GM21381 (cell line): ENCODE results near the gene SHF.
"Not testable (repeated sequence)": the region's sequence is repeated elsewhere in the genome, so short reads cannot be mapped to it uniquely, and the experiment has no call there.

Source experiments
- ATAC-seq: cut with Tn5 transposase; IDR thresholded peaks from one replicate; pipeline ENCODE4 v1.9.1; 2021; ENCODE audit warnings: mild to moderate bottlenecking, moderate library complexity; ENCODE audit not compliant: unreplicated experiment

The SHF gene, protein sequence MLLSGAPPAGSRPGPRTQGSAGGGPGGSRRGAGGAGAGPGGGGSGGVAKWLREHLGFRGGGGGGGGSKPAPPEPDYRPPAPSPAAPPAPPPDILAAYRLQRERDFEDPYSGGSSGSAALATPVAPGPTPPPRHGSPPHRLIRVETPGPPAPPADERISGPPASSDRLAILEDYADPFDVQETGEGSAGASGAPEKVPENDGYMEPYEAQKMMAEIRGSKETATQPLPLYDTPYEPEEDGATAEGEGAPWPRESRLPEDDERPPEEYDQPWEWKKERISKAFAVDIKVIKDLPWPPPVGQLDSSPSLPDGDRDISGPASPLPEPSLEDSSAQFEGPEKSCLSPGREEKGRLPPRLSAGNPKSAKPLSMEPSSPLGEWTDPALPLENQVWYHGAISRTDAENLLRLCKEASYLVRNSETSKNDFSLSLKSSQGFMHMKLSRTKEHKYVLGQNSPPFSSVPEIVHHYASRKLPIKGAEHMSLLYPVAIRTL

DNA sequence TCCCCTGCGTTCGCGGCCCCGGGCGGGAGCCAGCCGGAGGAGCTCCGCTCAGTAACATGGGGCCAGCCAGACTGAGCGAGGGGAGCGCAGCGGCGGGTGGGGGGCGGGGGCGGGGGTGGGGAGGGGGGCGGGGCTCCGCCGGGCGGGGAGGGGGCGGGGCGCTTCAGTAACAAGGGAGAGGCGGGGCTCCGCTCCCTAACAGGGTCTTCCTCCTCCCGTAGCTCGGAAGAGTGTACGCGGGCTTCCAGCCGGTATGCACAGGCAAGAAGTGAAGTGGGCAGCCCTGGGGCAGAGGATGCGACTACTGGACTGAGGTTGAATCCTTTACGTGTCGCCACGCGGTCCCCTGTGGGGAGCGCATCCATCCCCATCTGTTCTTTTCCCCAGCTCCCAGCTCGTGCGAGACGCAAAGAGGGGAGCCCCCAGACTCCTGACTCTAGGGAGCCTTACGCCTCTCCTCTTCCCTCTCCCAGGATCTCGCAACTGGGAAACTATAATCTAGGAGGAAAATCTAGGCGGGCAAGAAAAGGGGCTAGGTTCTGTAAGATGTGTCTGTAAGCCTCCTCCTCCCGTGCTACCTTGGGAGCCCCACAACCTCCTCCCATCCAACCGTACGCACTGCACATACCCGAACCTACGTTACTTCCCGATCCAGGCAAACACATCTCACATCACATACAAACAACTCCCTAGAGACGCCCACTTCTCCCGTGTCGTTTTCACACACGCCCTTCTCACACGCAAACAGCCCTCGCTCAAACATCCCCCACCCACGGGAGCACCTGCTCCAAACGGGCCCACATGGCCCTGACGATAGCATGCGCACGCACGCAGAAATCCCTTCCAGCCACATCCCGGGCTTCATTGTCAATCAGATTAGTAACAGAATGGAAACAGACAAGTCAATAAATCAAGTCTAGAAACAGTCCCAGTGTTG, at the start of gene SHF:
Gene SHF (minus strand): TSS at position 73 of the 937 bp plus-strand sequence. CDS start 15 bp downstream, at position 58.
- no peak for ATAC-seq

DNA sequence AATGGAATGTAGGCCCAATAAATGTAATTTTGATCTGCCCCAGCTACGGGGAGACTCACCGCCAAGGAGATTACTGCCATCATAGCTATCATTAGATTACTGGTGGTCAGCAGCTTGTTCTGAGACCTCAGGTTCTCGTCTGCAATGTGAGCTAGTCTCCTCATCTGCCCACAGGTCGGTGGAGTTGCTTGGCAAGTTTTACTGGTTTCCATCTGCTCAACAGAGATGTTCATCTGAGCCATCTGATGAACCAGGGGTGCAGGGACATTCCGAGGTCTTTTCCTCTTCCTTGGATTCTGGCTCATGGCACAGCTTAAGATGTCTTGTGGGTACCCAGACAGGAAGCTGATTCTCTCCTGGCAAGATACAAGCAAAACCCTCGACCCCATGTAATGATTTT, 49.0 kb upstream of the SHF start:
- not testable (repeated sequence) for ATAC-seq

DNA sequence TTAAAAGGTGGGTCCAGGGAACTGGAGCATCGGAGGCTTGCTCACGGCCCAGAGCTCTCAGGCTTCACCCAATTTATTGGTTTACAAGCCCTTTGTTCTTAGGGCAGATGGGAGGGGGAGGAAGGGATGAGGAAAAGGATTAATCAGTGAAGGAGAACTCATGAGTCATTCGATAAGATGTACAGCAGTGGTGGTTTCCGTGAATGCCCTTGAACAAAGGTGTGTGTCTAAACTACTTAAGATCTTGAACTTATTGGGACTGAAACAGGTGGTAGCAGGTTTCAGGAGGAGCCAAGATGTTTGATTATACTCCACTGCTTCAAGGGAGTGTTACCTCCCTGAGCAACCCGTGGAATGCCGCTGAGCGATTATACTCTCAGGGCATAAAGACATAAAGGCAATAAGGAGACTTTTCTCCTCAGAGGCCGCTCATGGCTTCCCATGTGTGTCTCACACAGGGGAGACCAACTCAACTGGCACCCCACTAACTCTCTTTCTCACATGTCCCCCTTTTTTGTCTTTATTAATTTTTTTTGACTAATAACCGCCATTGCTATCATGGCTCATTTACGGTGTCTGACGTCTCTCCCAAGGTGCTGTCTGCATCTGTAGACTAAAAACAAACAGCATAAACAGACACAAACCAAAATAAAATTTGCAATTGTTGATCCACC, 46.9 kb upstream of the SHF start:
- no peak for ATAC-seq

DNA sequence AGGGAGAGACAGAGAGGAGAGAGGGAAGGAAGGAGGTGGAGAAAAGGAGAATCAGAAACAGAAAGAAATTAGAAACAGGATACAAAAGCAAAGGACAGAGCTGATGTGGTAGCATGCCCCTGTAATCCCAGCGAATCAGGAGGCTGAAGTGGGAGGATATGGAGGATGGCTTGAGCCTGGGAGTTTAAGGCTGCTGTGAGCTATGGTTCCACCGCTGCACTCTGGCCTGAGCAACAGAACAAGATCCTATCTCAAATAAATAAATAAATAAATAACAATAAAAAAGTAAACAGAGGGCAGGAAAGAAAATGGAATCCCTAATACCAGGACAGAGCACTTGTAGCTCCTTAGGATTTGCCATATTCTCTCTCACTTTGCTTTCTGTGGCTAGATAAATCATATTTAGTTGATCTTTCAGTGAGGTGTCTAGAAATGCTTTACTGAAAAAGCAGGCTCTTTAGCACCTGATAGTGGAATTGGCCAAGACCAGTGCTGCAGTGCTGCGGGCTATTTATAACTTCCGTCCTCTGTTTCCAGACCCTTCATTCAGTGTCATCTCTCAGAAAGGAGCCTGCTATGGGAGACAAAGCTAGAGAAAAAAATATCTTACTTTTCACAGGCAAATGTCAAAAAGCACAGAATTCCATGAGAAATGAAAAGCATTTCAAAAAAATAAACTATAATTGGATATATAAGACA, 44.2 kb upstream of the SHF start:
- no peak for ATAC-seq

DNA sequence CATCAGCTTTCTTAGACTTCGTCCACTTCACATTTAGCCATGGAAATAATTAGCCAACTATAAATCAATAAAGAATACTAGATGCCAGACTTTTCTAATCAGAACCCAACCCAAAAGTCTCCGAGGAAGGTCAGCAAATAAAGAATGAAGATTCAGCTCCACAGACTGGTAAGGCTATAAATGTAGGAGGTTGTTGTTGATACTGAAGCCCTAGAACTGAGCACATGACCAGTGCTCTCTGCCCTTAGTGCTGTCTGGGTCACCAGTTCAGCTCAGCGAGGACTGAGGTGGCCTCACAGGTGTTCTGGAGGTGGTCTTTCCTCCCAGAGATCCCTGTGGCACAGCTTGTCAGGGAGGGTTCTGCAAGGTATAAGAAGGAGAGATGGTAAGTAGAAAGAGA, 43.4 kb upstream of the SHF start:
- ATAC-seq, result no peak

DNA sequence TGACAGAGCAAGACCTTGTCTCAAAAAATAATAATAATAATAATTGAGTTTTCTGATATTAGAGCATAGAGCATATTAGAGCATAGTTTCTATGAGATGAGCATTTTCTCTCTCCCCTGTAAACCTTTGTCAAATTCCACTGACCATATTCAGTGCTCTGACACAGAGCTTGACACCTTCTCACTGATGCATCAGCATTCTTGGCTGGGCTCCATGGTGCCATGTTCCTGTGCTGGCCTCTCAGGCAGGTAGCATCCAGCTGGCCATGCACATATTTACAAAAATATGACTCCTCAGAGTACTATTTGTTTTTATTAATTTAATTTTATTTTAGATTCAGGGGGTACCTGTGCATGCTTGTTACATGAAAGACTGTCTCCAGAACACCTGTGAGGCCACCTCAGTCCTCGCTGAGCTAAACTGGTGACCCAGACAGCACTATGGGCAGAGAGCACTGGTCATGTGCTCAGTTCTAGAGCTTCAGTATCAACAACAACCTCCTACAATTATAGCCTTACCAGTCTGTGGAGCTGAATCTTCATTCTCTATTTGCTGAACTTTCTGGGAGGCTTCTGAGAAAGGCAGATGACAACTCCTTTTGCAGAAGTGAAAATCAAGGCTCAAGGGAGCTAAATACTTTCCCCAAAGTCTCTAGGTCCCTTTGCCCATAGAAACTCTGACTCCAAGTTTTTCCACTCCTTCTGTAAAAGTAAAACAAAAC, 42.6 kb upstream of the SHF start:
- no peak for ATAC-seq

DNA sequence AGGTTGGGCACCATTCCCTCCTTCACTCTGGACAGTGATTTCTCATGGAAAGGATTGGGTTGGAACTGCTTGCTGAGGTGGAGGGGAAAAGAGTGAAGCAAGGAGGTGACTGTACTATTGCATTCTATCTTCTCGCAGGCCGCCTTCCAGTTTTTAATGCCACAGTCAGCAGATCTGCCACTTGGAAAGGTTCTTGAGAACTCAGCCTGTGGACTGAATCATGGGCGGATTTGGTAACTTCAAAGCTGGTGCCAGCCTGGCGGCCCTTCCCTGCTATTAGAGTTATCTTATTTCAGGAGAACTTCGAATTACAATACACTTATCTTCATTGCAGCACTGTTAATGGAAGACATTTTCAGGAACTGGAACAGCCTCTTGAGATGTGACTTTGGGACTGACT, 41.2 kb upstream of the SHF start:
- ATAC-seq, result no peak

DNA sequence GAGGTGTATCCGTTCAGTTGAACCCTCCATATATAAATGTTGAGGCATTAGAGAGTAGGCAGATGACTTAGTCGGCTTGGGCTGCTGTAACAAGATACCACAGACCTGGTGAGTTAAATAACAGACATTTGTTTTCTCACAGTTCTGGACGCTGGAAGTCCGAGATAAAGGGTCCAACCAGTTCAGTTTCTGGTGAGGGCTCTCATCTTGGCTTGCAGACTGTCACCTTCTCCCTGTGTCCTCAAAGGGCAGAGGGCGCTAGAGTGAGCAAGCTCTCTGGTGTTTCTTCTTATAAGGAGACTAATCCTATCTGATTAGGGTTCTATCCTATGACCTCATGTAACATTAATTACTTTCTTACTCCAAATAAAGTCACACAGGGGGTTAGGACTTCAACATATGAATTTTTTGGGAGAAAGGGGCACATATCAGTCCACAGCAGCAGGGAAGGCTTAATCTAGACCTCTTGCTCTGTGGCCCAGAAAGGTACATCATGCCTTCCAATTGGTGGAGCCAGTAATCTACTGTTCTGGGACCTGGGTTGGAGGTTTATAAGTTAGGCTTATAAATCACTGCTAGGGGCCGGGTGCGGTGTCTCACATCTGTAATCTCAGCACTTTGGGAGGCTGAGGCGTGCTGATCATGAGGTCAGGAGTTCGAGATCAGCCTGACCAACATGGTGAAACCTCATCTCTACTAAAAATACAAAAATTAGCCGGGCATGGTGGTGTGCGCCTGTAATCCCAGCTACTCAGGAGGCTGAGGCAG, 37.9 kb upstream of the SHF start:
- ATAC-seq, result no peak

DNA sequence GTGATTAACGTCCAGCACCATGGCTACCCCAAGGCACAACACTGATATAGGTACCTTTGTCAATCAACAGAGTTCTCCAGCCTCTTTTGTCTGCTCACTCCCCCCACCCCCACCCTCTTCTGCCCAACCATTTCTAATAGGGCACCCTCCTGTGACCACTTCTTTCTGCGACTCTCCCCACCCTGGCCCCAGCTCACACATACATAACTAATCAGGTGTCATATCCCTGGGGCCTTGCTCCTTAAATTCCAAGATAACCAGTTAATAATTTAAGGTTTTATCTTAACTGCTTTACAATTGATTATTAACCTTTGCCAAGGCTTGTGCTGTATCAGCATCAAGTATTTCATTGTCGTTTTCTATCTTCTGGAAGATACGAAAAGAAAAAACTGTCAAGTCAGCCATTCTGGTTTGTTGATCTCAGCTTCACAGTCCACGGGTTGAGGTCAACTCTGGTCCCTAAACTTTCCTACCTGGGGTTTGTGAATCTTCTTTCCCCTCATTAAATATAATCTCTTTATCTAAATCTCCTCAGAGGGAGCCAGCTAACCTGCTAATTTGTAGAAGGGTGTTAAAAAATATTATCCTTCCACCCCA, 37.0 kb upstream of the SHF start:
- ATAC-seq, result no peak

DNA sequence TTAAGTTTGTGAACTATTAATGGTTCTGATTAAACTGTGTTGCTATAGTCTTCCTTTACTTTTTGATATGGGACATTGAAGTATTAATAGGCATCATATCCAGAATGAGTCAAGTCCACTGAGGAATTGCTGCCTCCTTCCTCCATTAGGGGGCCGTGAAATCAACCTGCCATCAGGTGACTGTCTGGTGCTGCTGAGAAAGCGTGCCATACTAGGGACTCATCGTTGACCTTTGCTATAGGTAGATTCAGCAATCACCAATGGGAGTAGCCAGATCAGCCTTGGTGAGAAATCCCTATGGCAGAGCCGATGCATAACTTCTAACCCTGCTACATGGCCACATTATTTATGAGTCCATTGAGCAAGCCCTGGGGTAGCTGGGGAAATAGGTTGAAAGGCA, 34.2 kb upstream of the SHF start:
- no peak for ATAC-seq

DNA sequence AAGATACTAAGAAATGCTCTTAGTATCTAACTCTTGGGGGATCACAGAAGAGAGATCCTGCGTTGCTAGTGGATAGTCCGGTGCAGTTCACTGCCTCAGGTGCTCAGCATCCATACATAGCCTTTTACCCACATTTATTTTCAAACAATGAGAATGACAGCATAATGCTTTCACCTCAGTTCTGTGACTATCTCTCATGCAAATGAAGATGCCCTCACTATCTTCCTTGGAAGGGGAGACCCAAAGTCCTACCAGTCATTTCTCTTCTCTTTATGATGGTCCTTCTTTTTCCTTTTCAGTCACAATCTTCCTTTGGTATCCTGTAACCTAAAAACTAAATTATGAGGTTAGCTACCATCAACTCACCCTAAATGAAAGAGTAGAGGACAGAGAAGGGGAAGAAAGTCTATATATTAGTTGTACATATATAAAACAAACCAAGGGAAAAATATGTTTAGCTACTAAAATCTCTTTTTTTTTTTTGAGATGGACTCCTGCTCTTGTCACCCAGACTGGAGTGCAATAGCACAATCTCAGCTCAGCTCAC, 33.4 kb upstream of the SHF start:
- no peak for ATAC-seq

DNA sequence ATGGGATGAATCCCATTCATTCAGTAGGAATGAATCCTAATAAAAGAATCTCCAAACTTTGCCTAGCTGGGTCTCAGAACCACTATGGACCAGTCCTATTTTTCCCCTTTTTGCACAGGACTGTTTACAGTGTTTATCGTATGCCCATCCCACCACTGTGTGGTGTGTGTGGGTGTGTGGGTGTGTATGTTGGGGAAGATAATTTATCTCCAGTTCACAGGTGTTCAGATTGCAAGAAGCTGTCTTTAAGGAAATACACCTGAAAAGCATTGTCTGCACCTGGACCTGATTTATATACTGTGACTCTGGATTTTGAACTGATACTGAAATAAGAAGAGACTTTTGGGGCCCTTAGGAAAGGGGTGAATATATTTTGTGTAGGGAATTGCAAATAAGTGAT, 24.7 kb upstream of the SHF start:
- ATAC-seq, result no peak

DNA sequence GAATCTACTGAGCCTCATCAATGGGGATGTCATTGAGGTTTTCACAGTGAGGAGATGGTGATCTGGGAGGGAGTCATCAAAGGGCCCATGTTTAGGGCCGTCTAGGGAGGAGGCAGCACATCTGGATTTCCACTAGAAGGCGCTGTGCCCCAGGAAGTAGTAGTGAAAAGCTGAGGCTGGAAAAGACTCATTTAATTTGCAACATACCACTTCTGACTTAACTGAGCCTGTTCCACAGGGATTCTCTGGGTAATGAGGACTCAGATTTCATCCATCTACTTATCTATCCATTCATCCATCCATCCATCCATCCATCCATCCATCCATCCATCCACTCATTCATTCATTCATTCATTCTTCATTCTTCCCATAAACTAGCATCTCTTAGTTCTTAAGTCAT, 17.4 kb upstream of the SHF start:
- ATAC-seq, result no peak

DNA sequence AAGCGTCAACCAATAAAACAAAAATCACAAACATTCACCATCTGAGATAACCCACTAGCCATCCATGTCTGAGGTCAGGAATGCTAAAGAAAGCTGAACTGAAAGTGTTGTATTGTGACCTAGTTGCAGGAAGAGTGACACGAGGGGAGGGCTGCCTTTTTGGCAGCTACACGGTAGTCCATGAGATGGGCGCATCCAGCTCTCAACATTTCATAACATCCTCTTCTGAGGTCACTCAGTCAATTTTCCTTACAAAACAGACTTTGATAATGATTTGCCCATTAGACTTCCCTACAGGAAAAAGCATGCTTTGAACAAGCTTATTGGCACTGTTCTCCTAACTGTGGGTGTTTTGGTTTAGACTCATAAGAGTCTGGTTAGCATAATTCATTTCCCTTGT, 15.4 kb upstream of the SHF start:
- ATAC-seq, result no peak

DNA sequence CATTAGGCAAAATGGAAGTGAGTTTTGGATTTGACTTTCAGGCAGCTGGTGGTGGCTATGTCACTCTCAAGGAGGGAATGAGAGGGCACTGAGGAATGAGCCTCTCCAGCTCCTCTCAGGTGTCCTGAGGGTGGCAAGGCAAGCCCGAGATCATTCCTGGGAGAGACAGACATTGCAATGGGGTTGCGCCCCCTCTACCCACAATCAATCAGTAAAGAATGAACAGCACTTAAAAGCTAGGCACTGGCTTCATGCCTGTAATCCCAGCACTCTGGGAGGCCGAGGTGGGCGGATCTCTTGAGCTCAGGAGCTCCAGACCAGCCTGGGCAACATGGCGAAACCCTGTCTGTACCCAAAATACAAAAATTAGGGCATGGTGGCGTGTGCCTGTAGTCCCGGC, 14.1 kb upstream of the SHF start:
- no peak for ATAC-seq

DNA sequence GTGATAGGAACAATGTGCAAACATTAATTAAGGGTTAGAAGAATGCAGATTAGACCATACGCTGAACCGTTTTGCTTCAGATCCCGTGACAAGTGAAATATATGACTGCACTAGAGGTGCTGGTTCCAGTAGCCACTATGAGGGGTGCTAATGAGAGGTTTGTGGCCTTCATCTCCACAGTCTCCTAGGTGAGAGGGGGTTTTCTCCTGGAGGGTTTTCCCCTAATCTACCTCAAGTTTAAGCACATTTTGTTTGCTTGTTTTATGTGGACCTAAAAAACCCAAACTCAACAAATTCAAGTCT, 13.7 kb upstream of the SHF start:
- ATAC-seq, result no peak

DNA sequence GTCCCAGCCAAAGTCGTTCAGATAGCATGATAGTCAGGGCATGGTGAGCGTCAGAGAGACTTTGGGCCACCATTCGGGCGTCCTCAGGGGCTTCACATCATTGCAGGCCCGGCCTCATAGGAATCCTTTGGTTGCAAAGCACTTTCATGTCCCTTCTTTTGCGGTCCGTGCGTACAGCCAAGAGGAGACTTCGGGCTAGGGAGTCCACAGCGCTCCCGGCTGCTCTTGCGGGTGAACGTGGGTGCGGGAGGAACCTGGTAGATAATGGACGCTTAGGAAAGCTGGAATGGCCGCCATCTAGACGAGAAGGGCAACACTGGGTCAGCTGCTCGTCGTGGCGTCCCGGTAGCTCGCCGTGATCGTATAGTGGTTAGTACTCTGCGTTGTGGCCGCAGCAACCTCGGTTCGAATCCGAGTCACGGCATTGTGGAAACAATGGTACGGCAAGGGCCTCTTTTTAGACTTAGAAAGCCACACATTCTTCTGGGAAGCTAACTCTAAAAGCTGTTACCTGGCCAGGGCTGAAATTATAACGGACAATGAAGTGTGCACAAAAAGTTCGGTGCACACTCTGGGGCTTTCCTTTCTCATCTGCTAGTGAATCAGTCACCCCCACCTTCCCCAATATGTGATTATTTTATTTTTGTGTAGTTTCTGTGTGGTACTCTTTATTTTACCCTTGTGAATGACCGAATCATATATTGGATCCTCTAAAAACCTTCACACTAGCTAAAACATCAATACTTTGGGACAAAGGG, 13.2 kb upstream of the SHF start:
- ATAC-seq, result peak; percentile 12
